Measurements from ENCODE around the gene ENAH. TPM values are rescaled to one million over a fixed set of nuclear protein-coding genes. Genes with fewer than 3 reads are reported as not detected.
A peak's percentile ranks its signal among the peaks of the same experiment; 100 is the strongest.

ENAH gene
- total RNA-seq, 2 experiments from 2014 or later: not detected

DNA sequence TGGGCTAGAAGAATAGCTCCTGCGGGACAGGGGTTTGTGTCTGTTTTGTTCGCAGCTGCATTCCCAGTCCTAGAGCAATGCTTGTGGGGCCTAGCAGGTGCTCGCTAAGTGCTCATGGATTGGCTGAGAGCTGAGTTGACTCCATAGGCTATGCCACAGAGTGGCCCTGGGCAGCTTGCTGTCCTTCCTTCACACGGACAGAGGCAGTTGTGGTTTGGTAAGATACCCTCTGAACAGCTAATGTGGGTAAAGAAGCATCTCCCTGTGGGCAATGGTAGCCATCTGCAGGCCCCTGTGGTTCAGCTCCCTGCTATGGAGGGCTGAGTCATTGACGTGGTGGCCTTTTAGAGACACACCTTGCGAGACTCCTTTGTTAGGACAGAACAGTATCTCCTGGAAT, 201.6 kb downstream of the ENAH start:
- no peaks in the 10 kb centered on the region for H3K36me3 Mint-ChIP-seq
- peak overlapping the region; percentile 44 for H3K27ac Mint-ChIP-seq
- ATAC-seq (no peak), DNase-seq (no peak)
- CTCF ChIA-PET: interaction anchor here (1.1 to 1.7 kb wide), 2 partner anchors 8 to 23 kb away, joined by 4 to 11 read pairs; no protein-coding TSS in a partner anchor
- peaks cover 44% of the 10 kb centered on the region for H3K4me1 Mint-ChIP-seq
- H3K4me3 Mint-ChIP-seq: no peak overlapping the region
- no peaks in the 10 kb centered on the region for H3K9me3 Mint-ChIP-seq (ENCODE audit: low read depth)
- H3K27me3 Mint-ChIP-seq: no peaks in the 10 kb centered on the region

DNA sequence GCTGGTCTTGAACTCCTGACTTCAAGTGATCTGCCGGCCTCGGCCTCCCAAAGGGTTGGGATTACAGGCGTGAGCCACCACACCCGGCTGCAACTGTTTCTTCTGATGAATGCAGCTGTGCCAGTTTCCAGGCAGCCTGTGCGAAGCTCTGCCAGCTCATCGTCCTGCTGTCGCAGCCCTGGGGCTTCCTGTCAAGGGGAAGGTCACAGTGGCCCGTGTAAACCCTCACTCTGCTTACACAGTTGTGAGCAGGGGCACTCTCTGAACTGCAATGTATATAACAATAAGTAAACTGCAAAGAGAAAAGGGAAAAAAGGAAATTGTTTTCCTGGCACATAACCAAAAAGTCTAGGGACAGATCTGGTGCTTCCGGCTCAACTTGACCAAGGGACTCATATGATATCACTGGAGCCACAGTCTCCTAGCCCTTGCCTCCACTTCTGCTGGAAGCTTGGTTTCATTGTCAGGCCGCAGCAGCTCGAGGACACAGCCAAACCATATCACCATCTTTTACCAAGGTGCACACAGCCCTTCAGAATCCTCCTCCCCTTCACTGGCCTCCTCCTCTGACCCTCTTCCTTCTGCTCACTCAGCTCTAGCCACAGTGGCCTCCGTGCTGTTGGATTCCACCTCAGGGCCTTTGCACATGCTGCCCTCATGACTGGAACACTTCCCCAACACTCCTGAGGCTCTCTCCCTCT, 202.3 kb downstream of the ENAH start:
- no peak for DNase-seq
- Mint-ChIP-seq H3K4me1 (peaks cover 51% of the 10 kb centered on the region), H3K36me3 (no peaks in the 10 kb centered on the region), H3K27me3 (no peaks in the 10 kb centered on the region), H3K9me3 (ENCODE audit: low read depth) (no peaks in the 10 kb centered on the region), H3K27ac (peak overlapping the region; percentile 44), H3K4me3 (no peak overlapping the region)
- no peak for ATAC-seq
- CTCF ChIA-PET: interaction anchor here (0.8 to 1.7 kb wide), 3 partner anchors 9 to 24 kb away, joined by 3 to 11 read pairs (median 4); no protein-coding TSS in a partner anchor

DNA sequence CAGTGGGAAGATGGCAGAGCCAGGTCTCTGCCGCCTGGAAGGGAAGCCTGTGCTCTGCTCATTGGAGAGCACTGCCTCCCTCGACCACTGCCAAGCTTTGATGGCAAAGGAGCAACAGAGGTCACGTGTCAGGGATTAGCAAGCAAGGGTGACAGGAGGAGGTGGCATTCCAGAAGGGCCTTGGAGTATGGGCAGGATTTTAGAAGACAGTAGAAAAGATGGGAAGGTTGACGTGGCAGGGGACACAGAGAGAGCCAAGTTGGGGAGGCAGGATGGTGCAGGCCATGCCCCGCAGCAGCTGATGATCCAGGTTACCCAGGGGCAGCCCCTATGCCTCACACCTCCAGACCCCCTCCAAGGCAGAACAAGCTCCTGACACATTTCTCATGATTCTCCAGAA, 203.1 kb downstream of the ENAH start:
- H3K4me1 Mint-ChIP-seq: peaks cover 56% of the 10 kb centered on the region
- DNase-seq: no peak
- CTCF ChIA-PET: interaction anchor here (0.8 to 1.7 kb wide), 2 partner anchors 10 to 18 kb away, joined by 3 to 11 read pairs; no protein-coding TSS in a partner anchor

DNA sequence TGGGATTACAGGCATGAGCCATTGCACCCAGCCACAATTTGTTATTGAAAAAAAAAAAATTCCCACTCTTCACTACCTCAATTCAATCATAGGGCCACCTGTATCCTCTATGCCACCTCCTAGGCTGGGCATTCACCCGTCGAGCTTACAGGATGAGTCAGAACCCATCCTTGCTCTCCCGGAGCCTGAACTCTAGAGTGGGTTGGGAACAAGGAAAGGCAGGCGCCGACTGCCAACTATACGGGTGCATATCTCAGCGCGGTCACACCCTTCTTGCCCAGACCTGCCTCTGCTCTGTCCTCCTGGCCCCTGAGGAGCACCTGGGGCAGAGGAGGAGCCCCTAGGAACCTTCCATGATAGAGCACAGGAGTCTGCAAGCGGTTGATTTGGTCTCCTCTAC, 203.7 kb downstream of the ENAH start:
- peaks cover 4% of the 10 kb centered on the region for H3K36me3 Mint-ChIP-seq
- no peak overlapping the region for H3K4me3 Mint-ChIP-seq
- CTCF ChIA-PET: interaction anchor here (1.1 to 1.3 kb wide), 2 partner anchors 11 to 26 kb away, joined by 3 read pairs; no protein-coding TSS in a partner anchor
- H3K4me1 Mint-ChIP-seq: peaks cover 56% of the 10 kb centered on the region
- no peaks in the 10 kb centered on the region for H3K9me3 Mint-ChIP-seq (ENCODE audit: low read depth)
- no peak for ATAC-seq
- no peak for DNase-seq
- H3K27me3 Mint-ChIP-seq: no peaks in the 10 kb centered on the region
- H3K27ac Mint-ChIP-seq: no peak overlapping the region

More for the DNA sequence above, 203.1 kb downstream of the ENAH start:
- no peak for ATAC-seq
- Mint-ChIP-seq H3K27me3 (no peaks in the 10 kb centered on the region), H3K4me3 (no peak overlapping the region), H3K36me3 (peaks cover 2% of the 10 kb centered on the region), H3K9me3 (ENCODE audit: low read depth) (no peaks in the 10 kb centered on the region), H3K27ac (no peak overlapping the region)

DNA sequence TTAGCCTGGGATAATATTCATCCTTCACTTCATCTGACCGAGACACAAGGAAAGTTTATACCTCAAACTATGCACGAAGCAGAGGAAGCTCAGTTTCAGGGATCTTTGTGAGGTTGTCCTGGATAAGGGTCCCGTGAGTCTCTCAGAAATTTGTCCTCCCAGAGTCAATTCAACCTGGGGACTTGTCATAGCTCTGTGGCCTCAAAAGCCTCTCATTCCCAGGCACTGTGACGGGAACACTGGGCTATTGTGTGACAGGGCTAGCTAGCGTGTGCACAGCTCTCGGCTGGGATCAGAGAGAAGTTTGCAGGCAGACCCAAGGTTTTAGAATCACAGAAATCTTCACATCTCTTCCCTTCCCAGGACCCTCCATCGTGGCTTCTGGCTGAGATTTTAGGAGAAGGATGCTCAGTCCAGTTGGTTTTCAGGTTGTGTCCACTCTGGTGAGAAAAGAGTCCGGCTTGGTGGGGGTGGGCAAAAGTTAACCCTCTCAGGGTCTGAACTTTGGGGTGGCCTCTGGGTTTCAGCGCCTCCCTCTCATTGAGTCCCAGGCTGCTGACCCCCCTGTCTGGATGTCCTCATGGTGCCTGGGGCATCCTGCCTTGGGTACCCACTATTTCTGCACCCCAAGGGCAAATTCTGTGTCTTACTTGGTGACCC, 204.6 kb downstream of the ENAH start:
- H3K36me3 Mint-ChIP-seq: peaks cover 4% of the 10 kb centered on the region
- H3K27ac Mint-ChIP-seq: no peak overlapping the region
- ATAC-seq: no peak
- H3K9me3 Mint-ChIP-seq (ENCODE audit: low read depth): no peaks in the 10 kb centered on the region
- DNase-seq: no peak
- no peak overlapping the region for H3K4me3 Mint-ChIP-seq
- H3K4me1 Mint-ChIP-seq: peaks cover 54% of the 10 kb centered on the region
- CTCF ChIA-PET: interaction anchor here (1.1 to 1.3 kb wide), 2 partner anchors 10 to 27 kb away, joined by 3 read pairs; no protein-coding TSS in a partner anchor
- H3K27me3 Mint-ChIP-seq: no peaks in the 10 kb centered on the region

DNA sequence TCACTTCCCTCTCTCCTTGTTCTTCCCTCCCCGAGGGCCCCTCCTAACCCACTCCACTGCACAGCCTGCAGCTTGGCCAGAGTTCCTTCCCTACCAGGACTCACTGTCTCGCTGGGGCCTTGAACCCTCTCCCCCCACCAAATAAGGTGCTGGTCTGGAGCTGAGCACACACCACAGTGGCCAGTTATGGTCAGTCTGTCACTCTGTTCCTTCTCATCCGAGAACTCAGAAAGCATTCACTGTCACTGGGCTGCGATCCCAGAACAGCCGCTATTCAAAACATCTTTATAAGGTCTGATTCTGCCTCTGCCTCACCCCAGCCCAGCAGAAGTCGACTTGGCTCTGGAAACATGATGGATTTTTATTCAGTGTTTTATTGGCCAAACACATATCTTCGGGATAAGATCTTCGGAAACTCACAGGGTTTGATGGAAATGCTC, 205.3 kb downstream of the ENAH start:
- peaks cover 58% of the 10 kb centered on the region for H3K4me1 Mint-ChIP-seq
- H3K27me3 Mint-ChIP-seq: no peaks in the 10 kb centered on the region
- peaks cover 4% of the 10 kb centered on the region for H3K36me3 Mint-ChIP-seq
- no peak overlapping the region for H3K4me3 Mint-ChIP-seq
- CTCF ChIA-PET: no interaction called here
- no peak overlapping the region for H3K27ac Mint-ChIP-seq
- DNase-seq (no peak), ATAC-seq (no peak)
- H3K9me3 Mint-ChIP-seq (ENCODE audit: low read depth): no peaks in the 10 kb centered on the region

DNA sequence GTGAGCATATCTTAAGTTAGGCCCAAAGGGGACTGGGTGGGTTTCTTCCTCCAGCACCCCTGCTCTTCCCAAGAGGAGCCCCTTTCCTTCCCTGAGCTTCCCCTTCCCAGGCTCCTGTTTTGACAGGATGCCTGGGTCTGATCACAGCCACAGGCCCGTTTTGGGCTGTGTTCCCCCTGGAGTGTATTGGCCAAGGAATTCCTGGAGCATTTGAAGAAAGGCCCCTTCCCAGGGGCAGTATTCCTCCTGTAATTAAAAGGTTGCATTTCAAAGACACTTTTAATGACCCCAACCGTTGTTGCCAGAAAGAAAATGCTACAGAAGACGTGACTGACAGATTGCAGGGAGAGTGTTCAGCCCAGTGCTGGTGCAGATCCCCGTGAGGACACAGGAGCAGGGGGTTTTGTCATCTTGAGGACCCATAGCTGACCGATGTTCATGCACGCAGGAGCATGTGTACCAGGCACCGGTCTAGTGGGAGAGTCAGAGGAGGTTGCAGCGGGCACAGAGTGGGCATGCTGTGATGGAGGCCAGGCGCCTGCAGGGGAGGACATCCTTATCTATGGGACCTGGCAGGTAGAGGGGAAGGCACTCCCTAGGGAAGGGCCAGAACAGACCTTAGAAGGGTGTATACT, 205.8 kb downstream of the ENAH start:
- no peak for ATAC-seq
- DNase-seq: no peak
- no peaks in the 10 kb centered on the region for H3K27me3 Mint-ChIP-seq
- CTCF ChIA-PET: interaction anchor here (2.9 to 3.4 kb wide), 2 partner anchors 14 to 21 kb away, joined by 20 to 26 read pairs; no protein-coding TSS in a partner anchor
- H3K27ac Mint-ChIP-seq: peak overlapping the region; percentile 22
- no peak overlapping the region for H3K4me3 Mint-ChIP-seq
- H3K9me3 Mint-ChIP-seq (ENCODE audit: low read depth): no peaks in the 10 kb centered on the region
- peaks cover 57% of the 10 kb centered on the region for H3K4me1 Mint-ChIP-seq
- peaks cover 4% of the 10 kb centered on the region for H3K36me3 Mint-ChIP-seq

DNA sequence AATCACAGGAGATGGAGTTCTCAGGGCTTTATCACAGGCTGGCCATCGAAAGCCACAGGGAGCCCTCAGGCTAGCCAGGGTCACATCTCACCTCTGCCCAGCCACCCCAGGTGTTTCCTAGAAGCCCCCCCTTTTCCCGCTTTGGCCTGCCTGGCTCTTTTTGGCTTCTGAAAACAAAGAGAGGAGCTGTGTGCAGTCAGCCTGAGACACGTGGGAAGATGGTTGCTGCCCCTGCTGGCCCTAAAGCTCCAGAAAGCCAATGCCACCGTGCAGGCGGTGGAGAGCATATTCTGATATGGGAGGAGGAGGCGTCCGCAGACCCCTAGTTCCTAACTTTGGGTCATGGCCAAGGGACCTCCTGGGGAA, 206.3 kb downstream of the ENAH start:
- Mint-ChIP-seq H3K4me3 (no peak overlapping the region), H3K27ac (peak overlapping the region; percentile 93), H3K27me3 (no peaks in the 10 kb centered on the region), H3K4me1 (peaks cover 62% of the 10 kb centered on the region), H3K36me3 (peaks cover 4% of the 10 kb centered on the region), H3K9me3 (ENCODE audit: low read depth) (no peaks in the 10 kb centered on the region)
- CTCF ChIA-PET: interaction anchor here (1.7 to 3.4 kb wide), 4 partner anchors 8 to 25 kb away, joined by 3 to 26 read pairs (median 16); no protein-coding TSS in a partner anchor
- ATAC-seq (no peak), DNase-seq (no peak)

DNA sequence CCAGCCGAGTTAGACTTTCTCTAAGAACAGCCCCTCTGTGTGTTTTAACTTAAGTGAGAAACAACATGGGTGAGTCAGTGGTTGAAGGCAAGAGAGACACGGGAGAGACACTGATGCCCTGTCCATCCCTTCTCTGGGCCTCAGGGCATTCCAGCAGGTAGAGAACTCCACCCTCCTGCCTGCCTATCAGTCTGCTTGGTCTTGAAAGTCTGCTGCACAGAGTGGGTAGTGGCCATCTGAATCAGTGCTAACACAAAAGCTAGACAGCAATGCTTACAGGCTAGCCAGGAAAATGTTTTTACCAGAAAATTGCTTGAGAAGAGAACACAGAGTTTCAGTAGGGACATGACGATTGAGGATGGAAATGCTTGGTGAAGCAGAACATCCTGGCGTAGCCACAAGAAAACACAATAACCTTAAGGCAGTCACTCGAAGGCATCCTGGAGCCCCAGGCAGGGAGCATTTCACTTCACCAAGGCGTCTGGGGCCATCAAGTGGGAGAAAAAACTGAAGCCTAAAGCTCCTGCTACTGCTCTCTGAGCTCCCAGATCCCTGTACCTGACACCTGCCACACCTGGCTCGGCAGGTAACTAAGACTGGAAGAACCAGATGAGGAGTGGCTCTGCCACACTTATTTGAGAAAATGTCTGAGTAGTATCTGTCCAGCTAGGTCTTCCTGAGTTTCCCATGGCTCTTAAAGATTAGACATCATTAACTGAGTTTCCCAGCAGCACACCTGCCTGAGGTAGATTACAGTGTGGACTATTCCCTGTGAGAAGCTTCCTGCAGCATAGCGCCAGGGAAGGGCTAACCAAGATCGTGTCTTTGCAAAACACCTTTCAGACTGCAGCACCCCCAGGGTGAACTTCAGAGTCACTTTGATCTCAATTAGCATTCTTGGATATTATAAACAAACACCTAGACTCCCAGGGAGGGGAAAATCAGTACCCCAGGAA, 207.0 kb downstream of the ENAH start:
- Mint-ChIP-seq H3K27me3 (no peaks in the 10 kb centered on the region), H3K36me3 (peaks cover 4% of the 10 kb centered on the region), H3K27ac (peak overlapping the region; percentile 93), H3K4me1 (peaks cover 60% of the 10 kb centered on the region), H3K4me3 (peak overlapping the region; percentile 64), H3K9me3 (ENCODE audit: low read depth) (no peaks in the 10 kb centered on the region)
- CTCF ChIA-PET: interaction anchor here (0.6 to 3.4 kb wide), 8 partner anchors 8 to 29 kb away, joined by 3 to 26 read pairs (median 10); no protein-coding TSS in a partner anchor
- peak; percentile 42 for DNase-seq
- no peak for ATAC-seq

DNA sequence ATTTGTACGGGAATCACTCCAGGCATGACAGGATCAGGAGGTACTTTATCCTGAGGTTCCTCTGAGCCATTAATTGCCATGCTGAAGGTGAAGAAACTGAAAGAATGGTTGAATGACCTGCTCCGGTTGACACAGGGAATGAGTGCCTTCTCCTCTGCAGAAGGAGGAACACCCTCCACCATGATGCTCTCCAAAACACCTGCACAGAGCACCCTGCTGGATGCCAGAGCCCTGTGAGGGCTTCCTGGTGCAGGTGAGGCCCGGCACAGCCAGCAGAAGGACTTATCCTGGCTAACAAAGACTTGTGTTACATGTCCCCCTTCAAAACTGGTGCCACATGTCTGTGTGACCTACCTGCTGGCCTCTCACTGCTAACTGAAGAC, 210.8 kb downstream of the ENAH start:
- peaks cover 4% of the 10 kb centered on the region for H3K36me3 Mint-ChIP-seq

DNA sequence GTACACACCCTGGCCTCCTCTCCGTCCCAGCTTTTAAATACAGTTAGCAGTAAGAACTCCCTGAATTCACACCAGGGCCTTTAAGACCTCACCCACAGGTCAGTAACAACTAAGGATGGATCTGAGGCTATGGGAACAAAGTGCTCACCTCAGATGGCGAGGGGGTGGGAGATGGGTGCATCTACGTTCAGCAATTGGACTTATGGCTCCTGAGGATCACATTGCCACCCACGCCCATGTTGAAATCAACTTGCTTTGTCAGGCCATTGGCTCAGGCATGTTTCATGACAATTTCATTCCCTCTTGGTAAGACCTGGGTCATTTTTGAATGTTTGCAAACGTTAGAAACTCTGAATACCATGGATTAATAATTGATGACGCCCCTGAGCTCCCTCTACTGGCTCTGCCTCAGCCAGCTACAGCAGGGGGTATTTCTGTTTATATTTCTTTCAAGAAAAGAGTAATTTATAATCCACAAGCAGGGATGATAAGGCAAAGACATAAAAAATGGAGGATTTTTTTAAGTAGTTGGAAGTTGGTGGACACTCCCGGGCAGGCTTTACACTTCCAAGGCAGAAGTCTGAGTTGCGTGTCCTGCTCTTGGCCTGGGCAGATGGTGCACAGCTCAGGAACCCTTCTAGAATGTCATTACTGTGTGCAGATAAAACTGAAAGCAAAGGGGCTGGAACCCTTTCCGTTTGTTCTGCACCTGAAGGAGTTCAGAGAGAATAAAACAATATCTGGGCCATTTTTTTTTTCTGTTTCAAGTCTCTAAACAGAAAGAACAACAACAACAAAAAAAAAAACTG, 211.4 kb downstream of the ENAH start:
- no peaks in the 10 kb centered on the region for H3K9me3 Mint-ChIP-seq (ENCODE audit: low read depth)
- H3K36me3 Mint-ChIP-seq: peaks cover 4% of the 10 kb centered on the region
- no peak overlapping the region for H3K4me3 Mint-ChIP-seq
- H3K27ac Mint-ChIP-seq: peak overlapping the region; percentile 82
- H3K4me1 Mint-ChIP-seq: peaks cover 50% of the 10 kb centered on the region
- ATAC-seq (no peak), DNase-seq (no peak)
- CTCF ChIA-PET: interaction anchor here (0.7 to 7.8 kb wide), 10 partner anchors 8 to 482 kb away, joined by 3 to 101 read pairs (median 6); partner anchors contain the start of genes LBR and PYCR2
- no peaks in the 10 kb centered on the region for H3K27me3 Mint-ChIP-seq

More for the DNA sequence above, 210.8 kb downstream of the ENAH start:
- ATAC-seq (no peak), DNase-seq (no peak)
- H3K4me3 Mint-ChIP-seq: peak overlapping the region; percentile 32
- no peaks in the 10 kb centered on the region for H3K9me3 Mint-ChIP-seq (ENCODE audit: low read depth)
- CTCF ChIA-PET: interaction anchor here (0.7 to 7.8 kb wide), 8 partner anchors 12 to 482 kb away, joined by 3 to 101 read pairs (median 6); partner anchors contain the start of genes LBR and PYCR2
- H3K4me1 Mint-ChIP-seq: peaks cover 50% of the 10 kb centered on the region
- no peaks in the 10 kb centered on the region for H3K27me3 Mint-ChIP-seq
- peak overlapping the region; percentile 82 for H3K27ac Mint-ChIP-seq
